Measurements from ENCODE around the gene SRMS.

DNA sequence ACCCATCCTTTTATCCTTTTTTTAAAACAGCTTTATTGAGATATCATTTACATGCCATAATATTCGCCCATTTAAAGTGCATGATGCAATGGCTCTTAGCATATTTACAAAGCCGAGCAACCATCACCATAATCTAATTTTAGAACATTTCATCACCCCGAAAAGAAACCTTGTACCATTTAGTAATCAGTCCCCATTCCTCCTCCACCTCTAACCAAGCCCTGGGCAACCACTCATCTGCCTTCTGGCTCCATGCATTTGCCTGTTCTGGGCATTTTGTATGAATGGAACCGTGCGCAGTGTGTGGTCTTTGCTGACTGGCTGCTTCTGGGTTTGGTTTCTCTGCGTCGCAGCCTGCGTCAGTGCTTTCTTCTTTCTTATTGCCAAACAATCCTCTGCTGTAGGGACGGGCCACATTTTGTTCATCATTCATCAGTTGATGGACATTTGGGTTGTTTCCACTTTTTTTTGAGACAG is 38.4 kb downstream of the SRMS start:
- TF ChIP-seq, protein P1, sequence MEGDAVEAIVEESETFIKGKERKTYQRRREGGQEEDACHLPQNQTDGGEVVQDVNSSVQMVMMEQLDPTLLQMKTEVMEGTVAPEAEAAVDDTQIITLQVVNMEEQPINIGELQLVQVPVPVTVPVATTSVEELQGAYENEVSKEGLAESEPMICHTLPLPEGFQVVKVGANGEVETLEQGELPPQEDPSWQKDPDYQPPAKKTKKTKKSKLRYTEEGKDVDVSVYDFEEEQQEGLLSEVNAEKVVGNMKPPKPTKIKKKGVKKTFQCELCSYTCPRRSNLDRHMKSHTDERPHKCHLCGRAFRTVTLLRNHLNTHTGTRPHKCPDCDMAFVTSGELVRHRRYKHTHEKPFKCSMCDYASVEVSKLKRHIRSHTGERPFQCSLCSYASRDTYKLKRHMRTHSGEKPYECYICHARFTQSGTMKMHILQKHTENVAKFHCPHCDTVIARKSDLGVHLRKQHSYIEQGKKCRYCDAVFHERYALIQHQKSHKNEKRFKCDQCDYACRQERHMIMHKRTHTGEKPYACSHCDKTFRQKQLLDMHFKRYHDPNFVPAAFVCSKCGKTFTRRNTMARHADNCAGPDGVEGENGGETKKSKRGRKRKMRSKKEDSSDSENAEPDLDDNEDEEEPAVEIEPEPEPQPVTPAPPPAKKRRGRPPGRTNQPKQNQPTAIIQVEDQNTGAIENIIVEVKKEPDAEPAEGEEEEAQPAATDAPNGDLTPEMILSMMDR (IDR thresholded peaks at IDR 0.05), result no peak
- TF ChIP-seq EP300 (IDR thresholded peaks at IDR 0.05), result no peak
